ENCODE results near the gene NOP10. TPM values are rescaled to one million over a fixed set of nuclear protein-coding genes. Genes with fewer than 3 reads are reported as not detected.

Gene NOP10
- total RNA-seq: 132 and 166 TPM in 2 replicates

GRCh38 chr15:34342737-34343575 is at the start of gene NOP10, which contains the start of gene NUTM1:
NOP10 (minus strand) TSS chr15:34343136; CDS start chr15:34343073, 63 bp downstream.
NUTM1 (plus strand) TSS chr15:34343315; CDS start chr15:34343697, 382 bp downstream.

GRCh38 chr15:34367101-34368081 is 24.5 kb upstream of the NOP10 start, which contains the start of gene LPCAT4:
LPCAT4 (minus strand) TSS chr15:34367196; CDS start chr15:34367100, 96 bp downstream.

GRCh38 chr15:34337557-34338306 is 5.2 kb downstream of the NOP10 start, which contains the start of gene SLC12A6:
SLC12A6 (minus strand) TSS chr15:34337781; CDS start chr15:34336680, 1,101 bp downstream.

Other genes with a start within 250 kb of the NOP10 start
- 60.2 and 62.6 TPM in 2 replicates for gene EMC7, start 241.3 kb downstream of the NOP10 start, total RNA-seq
- 3.6 and 3.9 TPM in 2 replicates for gene PGBD4, start 241.1 kb downstream of the NOP10 start, total RNA-seq
- gene KATNBL1, start 133.0 kb downstream of the NOP10 start, total RNA-seq: 31.6 and 35.9 TPM in 2 replicates
- 155 and 182 TPM in 2 replicates for gene EMC4, start 118.1 kb downstream of the NOP10 start, total RNA-seq
- gene SLC12A6, start 5.4 kb downstream of the NOP10 start, total RNA-seq: 42.4 and 46.1 TPM in 2 replicates
- gene NUTM1, start 179 bp upstream of the NOP10 start, total RNA-seq: not detected in 2 replicates
- gene LPCAT4, start 24.1 kb upstream of the NOP10 start, total RNA-seq: 10.0 and 19.6 TPM in 2 replicates
- 20.2 and 33.6 TPM in 2 replicates for gene GOLGA8A, start 94.7 kb upstream of the NOP10 start, total RNA-seq
- gene GOLGA8B, start 240.5 kb upstream of the NOP10 start, total RNA-seq: 14.3 and 28.7 TPM in 2 replicates